CD14-positive monocyte (primary cell): ENCODE measurements around the gene DDX6. TPM values are rescaled to one million over a fixed set of nuclear protein-coding genes. Genes with fewer than 3 reads are reported as not detected.
"Not testable (repeated sequence)": the region's sequence is repeated elsewhere in the genome, so short reads cannot be mapped to it uniquely, and the experiment has no call there.

Experiments used
- DNase-seq, 3 donors: peaks; one replicate each; pipeline ENCODE4 v3.0.0-alpha.2; 2011 to 2022
- H2AFZ ChIP-seq: 2 replicates; pipeline ENCODE4 v1.6.0; 2012; ENCODE audit warnings: mild to moderate bottlenecking, low read depth, low read length, inconsistent platforms; ENCODE audit not compliant: insufficient read depth, poor library complexity, severe bottlenecking
- H3K27ac ChIP-seq, 2 donors: 1 replicate in 1 of 2; 2 replicates in 1 of 2; pipeline ENCODE4 v1.5.1; 2012 to 2013; ENCODE audit warnings: low read length in 2 of 2, control low read depth in 1 of 2, inconsistent platforms in 1 of 2, low read depth in 1 of 2, mild to moderate bottlenecking in 1 of 2
- H3K27me3 ChIP-seq, 2 donors: one replicate each; pipeline versions ENCODE4 v1.6.0 to v1.6.1; 2011 to 2013; ENCODE audit warnings: low read length in 2 of 2; ENCODE audit not compliant: control insufficient read depth in 2 of 2, insufficient read depth in 2 of 2
- H3K36me3 ChIP-seq, 2 donors: replicated peaks in 1 of 2; 1 replicate in 1 of 2; 2 replicates in 1 of 2; pipeline versions ENCODE4 v1.5.1 to v1.6.1; 2012 to 2013; ENCODE audit warnings: low read length in 2 of 2, control low read depth in 1 of 2, inconsistent platforms in 1 of 2, mild to moderate bottlenecking in 1 of 2; ENCODE audit not compliant: insufficient read depth in 2 of 2, control insufficient read depth in 1 of 2
- H3K4me1 ChIP-seq, 2 donors: 1 replicate in 1 of 2; 2 replicates in 1 of 2; pipeline versions ENCODE4 v1.5.1 to v1.6.1; 2012 to 2013; ENCODE audit warnings: low read length in 2 of 2, control low read depth in 1 of 2, inconsistent platforms in 1 of 2, mild to moderate bottlenecking in 1 of 2, moderate library complexity in 1 of 2; ENCODE audit not compliant: insufficient read depth in 2 of 2, control insufficient read depth in 1 of 2
- H3K4me2 ChIP-seq: replicated peaks from 2 replicates; pipeline ENCODE3; 2012; ENCODE audit warnings: low read length, moderate library complexity, mild to moderate bottlenecking; ENCODE audit not compliant: poor library complexity, severe bottlenecking; ENCODE audit errors: extremely low read depth
- H3K4me3 ChIP-seq, 3 experiments: fragments of 200-600 bp in 1 of 3; sonication (generic) in 1 of 3; replicated peaks in 1 of 3; 1 replicate in 2 of 3; 2 replicates in 1 of 3; pipeline ENCODE4 v1.5.1; 2011 to 2013; ENCODE audit warnings: low read length in 3 of 3, mild to moderate bottlenecking in 3 of 3, control low read depth in 2 of 3, low read depth in 2 of 3, inconsistent platforms in 1 of 3, moderate library complexity in 1 of 3
- H3K79me2 ChIP-seq: 2 replicates; pipeline ENCODE4 v1.6.0; 2012; ENCODE audit warnings: mild to moderate bottlenecking, control low read depth, inconsistent platforms, low read length, moderate library complexity; ENCODE audit not compliant: insufficient read depth
- H3K9ac ChIP-seq: 2 replicates; pipeline ENCODE4 v1.6.0; 2017; ENCODE audit warnings: low read length, mild to moderate bottlenecking; ENCODE audit not compliant: insufficient read depth, poor library complexity, severe bottlenecking
- H3K9me3 ChIP-seq, 2 donors: replicated peaks in 1 of 2; 1 replicate in 1 of 2; 2 replicates in 1 of 2; pipeline versions ENCODE4 v1.5.1 to v1.6.1; 2012 to 2013; ENCODE audit warnings: low read length in 2 of 2, control low read depth in 1 of 2; ENCODE audit not compliant: control insufficient read depth in 1 of 2, insufficient read depth in 1 of 2
- H4K20me1 ChIP-seq: 2 replicates; pipeline ENCODE4 v1.6.0; 2012; ENCODE audit warnings: mild to moderate bottlenecking, low read length, control low read depth, moderate library complexity; ENCODE audit not compliant: insufficient read depth
- H3K27ac Mint-ChIP-seq, 7 donors: one replicate each; pipeline ENCODE4 v1.8.0; 2020; ENCODE audit warnings: mild to moderate bottlenecking in 7 of 7, mixed read lengths in 7 of 7, moderate library complexity in 6 of 7, inconsistent platforms in 2 of 7
- H3K27me3 Mint-ChIP-seq, 3 donors: one replicate each; pipeline ENCODE4 v1.8.0; 2021 to 2022; ENCODE audit warnings: low read depth in 3 of 3, mild to moderate bottlenecking in 3 of 3, mixed read lengths in 3 of 3, moderate library complexity in 3 of 3, inconsistent platforms in 1 of 3
- H3K36me3 Mint-ChIP-seq, 2 donors: one replicate each; pipeline ENCODE4 v1.8.0; 2020; ENCODE audit warnings: mixed read lengths in 2 of 2, inconsistent platforms in 1 of 2, mild to moderate bottlenecking in 1 of 2
- H3K4me1 Mint-ChIP-seq: one replicate; pipeline ENCODE4 v1.8.0; 2020; ENCODE audit warnings: mild to moderate bottlenecking, mixed read lengths
- H3K4me3 Mint-ChIP-seq, 2 donors: one replicate each; pipeline ENCODE4 v1.8.0; 2020; ENCODE audit warnings: mild to moderate bottlenecking in 2 of 2, mixed read lengths in 2 of 2, moderate library complexity in 1 of 2
- H3K9me3 Mint-ChIP-seq, 7 donors: one replicate each; pipeline ENCODE4 v1.8.0; 2020 to 2022; ENCODE audit warnings: mixed read lengths in 7 of 7, mild to moderate bottlenecking in 6 of 7, moderate library complexity in 6 of 7, inconsistent platforms in 2 of 7
- WGBS: methylation state at CpG from one replicate; pipeline ENCODE4 v1.1.5; 2013; ENCODE audit warnings: missing lambda C conversion rate; ENCODE audit not compliant: insufficient coverage; 5-methylcytosine and 5-hydroxymethylcytosine counted together
- intact Hi-C, 2 donors: fragments of 100-400 bp; cut with micrococcal nuclease; formaldehyde crosslinking; loops; one replicate each; pipeline versions ENCODE4 v1.15.0 to v1.15.1; 2023
- polyA plus RNA-seq, 3 donors: library from polyadenylated mRNA; depleted of rRNA in 1 of 3; unstranded in 2 of 3; stranded (reverse) in 1 of 3; fragments of 300-500 nt in 2 of 3; fragments of >200 nt in 1 of 3; fragmentation: Illumina TruSeq in 2 of 3; gene quantifications; 1 replicate in 2 of 3; 2 replicates in 1 of 3; pipeline ENCODE4 v1.2.3, GENCODE V29; 2012 to 2021
- TF ChIP-seq, protein P1 (sequence below): fragments of 200-600 bp; IDR thresholded peaks from one replicate; pipeline ENCODE4 v1.8.0; 2022; ENCODE audit warnings: antibody characterized with exemption, mild to moderate bottlenecking

Gene DDX6
- polyA plus RNA-seq, 3 donors, result 17.8 to 31.9 (median 28.0) TPM

GRCh38 chr11:118735203-118735602 is 55.8 kb downstream of the DDX6 start:
- TF ChIP-seq, protein P1, sequence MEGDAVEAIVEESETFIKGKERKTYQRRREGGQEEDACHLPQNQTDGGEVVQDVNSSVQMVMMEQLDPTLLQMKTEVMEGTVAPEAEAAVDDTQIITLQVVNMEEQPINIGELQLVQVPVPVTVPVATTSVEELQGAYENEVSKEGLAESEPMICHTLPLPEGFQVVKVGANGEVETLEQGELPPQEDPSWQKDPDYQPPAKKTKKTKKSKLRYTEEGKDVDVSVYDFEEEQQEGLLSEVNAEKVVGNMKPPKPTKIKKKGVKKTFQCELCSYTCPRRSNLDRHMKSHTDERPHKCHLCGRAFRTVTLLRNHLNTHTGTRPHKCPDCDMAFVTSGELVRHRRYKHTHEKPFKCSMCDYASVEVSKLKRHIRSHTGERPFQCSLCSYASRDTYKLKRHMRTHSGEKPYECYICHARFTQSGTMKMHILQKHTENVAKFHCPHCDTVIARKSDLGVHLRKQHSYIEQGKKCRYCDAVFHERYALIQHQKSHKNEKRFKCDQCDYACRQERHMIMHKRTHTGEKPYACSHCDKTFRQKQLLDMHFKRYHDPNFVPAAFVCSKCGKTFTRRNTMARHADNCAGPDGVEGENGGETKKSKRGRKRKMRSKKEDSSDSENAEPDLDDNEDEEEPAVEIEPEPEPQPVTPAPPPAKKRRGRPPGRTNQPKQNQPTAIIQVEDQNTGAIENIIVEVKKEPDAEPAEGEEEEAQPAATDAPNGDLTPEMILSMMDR, result no peak
- H3K4me3 ChIP-seq, result no peak overlapping the region
- no peak overlapping the region for H2AFZ ChIP-seq
- no peaks in the 10 kb centered on the region for H3K79me2 ChIP-seq
- Mint-ChIP-seq H3K4me1 (peaks cover 9% of the 10 kb centered on the region), H3K9me3 (peaks cover 0 to 10% (median 3%) of the 10 kb centered on the region in 7 donors), H3K4me3 (no peak overlapping the region), H3K27me3 (peaks cover 10 to 13% (median 11%) of the 10 kb centered on the region in 3 donors), H3K36me3 (no peaks in the 10 kb centered on the region), H3K27ac (no peak overlapping the region)
- intact Hi-C loops, result no loop called here
- H3K9ac ChIP-seq, result no peak overlapping the region
- no peak for DNase-seq
- WGBS, result no CpG with 5 or more reads among the region's 2 CpGs
- no peaks in the 10 kb centered on the region for H4K20me1 ChIP-seq
- H3K27me3 ChIP-seq, result no peaks in the 10 kb centered on the region
- H3K9me3 ChIP-seq, result no peaks in the 10 kb centered on the region
- H3K27ac ChIP-seq, result no peak overlapping the region
- no peaks in the 10 kb centered on the region for H3K36me3 ChIP-seq
- no peak overlapping the region for H3K4me2 ChIP-seq
- peaks cover 10 to 12% of the 10 kb centered on the region in 2 donors for H3K4me1 ChIP-seq

DNA sequence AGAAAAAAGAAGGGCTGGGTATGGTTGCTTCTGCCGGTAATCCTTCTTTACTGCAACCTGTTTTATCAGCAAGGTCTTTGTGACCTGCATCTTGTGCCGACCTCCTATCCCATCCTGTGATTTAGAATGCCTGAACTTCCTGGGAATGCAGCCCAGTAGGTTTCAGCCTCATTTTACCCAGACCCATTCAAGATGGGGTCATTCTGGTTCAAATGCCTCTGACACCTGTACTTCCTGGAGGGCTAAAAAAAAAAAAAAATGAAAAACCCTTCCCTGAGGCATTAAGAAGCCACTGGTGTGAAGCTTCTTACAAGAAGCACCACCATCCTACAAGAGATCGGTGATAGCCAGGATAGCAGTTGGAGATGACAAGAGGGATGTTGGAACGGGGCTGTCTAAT is 56.9 kb downstream of the DDX6 start:
- Histone ChIP-seq H3K9me3 (no peaks in the 10 kb centered on the region), H2AFZ (no peak overlapping the region), H3K27me3 (no peaks in the 10 kb centered on the region), H3K4me1 (peaks cover 2 to 3% of the 10 kb centered on the region in 2 donors), H3K27ac (no peak overlapping the region), H3K36me3 (no peaks in the 10 kb centered on the region), H4K20me1 (no peaks in the 10 kb centered on the region), H3K4me2 (no peak overlapping the region), H3K79me2 (no peaks in the 10 kb centered on the region), H3K9ac (no peak overlapping the region), H3K4me3 (no peak overlapping the region)
- DNase-seq, result no peak
- H3K4me3 Mint-ChIP-seq, result no peak overlapping the region
- H3K9me3 Mint-ChIP-seq, result peaks cover 0 to 10% (median 3%) of the 10 kb centered on the region in 7 donors
- no peaks in the 10 kb centered on the region for H3K36me3 Mint-ChIP-seq
- H3K4me1 Mint-ChIP-seq, result peaks cover 1% of the 10 kb centered on the region
- no peak overlapping the region for H3K27ac Mint-ChIP-seq
- peaks cover 13 to 15% (median 15%) of the 10 kb centered on the region in 3 donors for H3K27me3 Mint-ChIP-seq
- intact Hi-C loops, result no loop called here
- TF ChIP-seq, protein P1, result no peak
- WGBS, result 100% methylated on average over 1 of the region's 4 CpGs

- H2AFZ ChIP-seq, H3K9me3 Mint-ChIP-seq, H3K4me2 ChIP-seq, H3K79me2 ChIP-seq, H3K4me1 Mint-ChIP-seq, H3K36me3 Mint-ChIP-seq, intact Hi-C loops, H3K4me1 ChIP-seq, H3K9ac ChIP-seq, H3K27ac ChIP-seq, H3K9me3 ChIP-seq, DNase-seq, H4K20me1 ChIP-seq, H3K36me3 ChIP-seq, H3K4me3 ChIP-seq, H3K27me3 ChIP-seq: not testable (repeated sequence)
- peak overlapping the region in 1 of 2 donors; percentile 18 for H3K4me3 Mint-ChIP-seq
- WGBS, result no CpG with 5 or more reads among the region's 6 CpGs
- peak overlapping the region in 1 of 7 donors; percentile 30 for H3K27ac Mint-ChIP-seq
- peaks cover 16 to 38% (median 30%) of the 10 kb centered on the region in 3 donors for H3K27me3 Mint-ChIP-seq
Observed at GRCh38 chr11:118729753-118730152, 61.2 kb downstream of the DDX6 start.
